GM21737 (cell line): ENCODE data around the gene ARRDC1.
"Not testable (repeated sequence)": the region's sequence is repeated elsewhere in the genome, so short reads cannot be mapped to it uniquely, and the experiment has no call there.

Experiments used
- ATAC-seq: cut with Tn5 transposase; IDR thresholded peaks from one replicate; pipeline ENCODE4 v1.9.1; 2021; ENCODE audit warnings: mild to moderate bottlenecking, moderate library complexity; ENCODE audit not compliant: unreplicated experiment

The ARRDC1 gene

GRCh38 chr9:137605121-137606004 is at the start of gene ARRDC1:
Gene ARRDC1 (plus strand): TSS chr9:137605686. CDS start chr9:137605718, 32 bp downstream.
- peak; percentile 72 for ATAC-seq

- ATAC-seq, result no peak
Observed at GRCh38 chr9:137556069-137556838, 49.2 kb upstream of the ARRDC1 start.

- ATAC-seq, result no peak
Observed at GRCh38 chr9:137558127-137558526, 47.4 kb upstream of the ARRDC1 start.

GRCh38 chr9:137564134-137564533 is 41.4 kb upstream of the ARRDC1 start:
- ATAC-seq, result no peak

- ATAC-seq, result no peak
Observed at GRCh38 chr9:137564817-137565411, 40.6 kb upstream of the ARRDC1 start.

- not testable (repeated sequence) for ATAC-seq
Observed at GRCh38 chr9:137568445-137568844, 37.0 kb upstream of the ARRDC1 start.

- ATAC-seq, result no peak
Observed at GRCh38 chr9:137569609-137570203, 35.8 kb upstream of the ARRDC1 start.

- ATAC-seq, result no peak
Observed at GRCh38 chr9:137570566-137570965, 34.9 kb upstream of the ARRDC1 start.

GRCh38 chr9:137574192-137574591 is 31.3 kb upstream of the ARRDC1 start:
- no peak for ATAC-seq

- ATAC-seq, result no peak
Observed at GRCh38 chr9:137575364-137575715, 30.1 kb upstream of the ARRDC1 start.

- ATAC-seq, result no peak
Observed at GRCh38 chr9:137575716-137576411, 29.6 kb upstream of the ARRDC1 start.

- peak; percentile 79 for ATAC-seq
Observed at GRCh38 chr9:137578518-137579258, 26.8 kb upstream of the ARRDC1 start, which contains the start of gene DPH7. Gene DPH7 (minus strand): TSS chr9:137578925. CDS start chr9:137578777, 148 bp downstream.

- no peak for ATAC-seq
Observed at GRCh38 chr9:137579259-137579604, 26.3 kb upstream of the ARRDC1 start.

GRCh38 chr9:137580209-137580953 is 25.1 kb upstream of the ARRDC1 start:
- ATAC-seq, result no peak

- no peak for ATAC-seq
Observed at GRCh38 chr9:137580954-137581322, 24.5 kb upstream of the ARRDC1 start.

- ATAC-seq, result no peak
Observed at GRCh38 chr9:137581361-137582285, 23.9 kb upstream of the ARRDC1 start.

- no peak for ATAC-seq
Observed at GRCh38 chr9:137582286-137582860, 23.1 kb upstream of the ARRDC1 start.

- ATAC-seq, result no peak
Observed at GRCh38 chr9:137583347-137583746, 22.1 kb upstream of the ARRDC1 start.
